Activated CD4-positive, alpha-beta memory T cell treated with anti-CD3 and anti-CD28 coated beads for 36 hours (primary cell): Measurements from ENCODE around the gene HOXB7. TPM values are rescaled to one million over a fixed set of nuclear protein-coding genes. Genes with fewer than 3 reads are reported as not detected.
A peak's percentile ranks its signal among the peaks of the same experiment; 100 is the strongest.

Experiments used
- CTCF ChIA-PET: fragments of 350-600 bp; sonication (Branson Sonifier 250); formaldehyde crosslinking; loops from one replicate; lab custom pipeline; 2021; ENCODE audit warnings: antibody characterized with exemption, inconsistent platforms; lab: Charles Lee
- POLR2A ChIA-PET: fragments of 350-600 bp; sonication (Branson Sonifier 250); formaldehyde crosslinking; loops from one replicate; lab custom pipeline; 2021; ENCODE audit warnings: antibody characterized with exemption; lab: Charles Lee
- DNase-seq: peaks from one replicate; pipeline ENCODE4 v3.0.0-alpha.2; 2020
- H3K27ac Mint-ChIP-seq: one replicate; pipeline ENCODE4 v1.8.0; 2021; ENCODE audit warnings: mixed read lengths
- H3K27me3 Mint-ChIP-seq: one replicate; pipeline ENCODE4 v1.8.0; 2021; ENCODE audit warnings: mixed read lengths
- H3K36me3 Mint-ChIP-seq: one replicate; pipeline ENCODE4 v1.8.0; 2021; ENCODE audit warnings: mixed read lengths
- H3K4me1 Mint-ChIP-seq: one replicate; pipeline ENCODE4 v1.8.0; 2021; ENCODE audit warnings: low read depth, mixed read lengths
- H3K4me3 Mint-ChIP-seq: one replicate; pipeline ENCODE4 v1.8.0; 2021; ENCODE audit warnings: mild to moderate bottlenecking, mixed read lengths
- H3K9me3 Mint-ChIP-seq: one replicate; pipeline ENCODE4 v1.8.0; 2021; ENCODE audit warnings: mixed read lengths
- intact Hi-C: fragments of 100-400 bp; cut with micrococcal nuclease; formaldehyde crosslinking; loops from one replicate; pipeline ENCODE4 v1.15.1; 2023
- total RNA-seq, 2 experiments: library from RNA; stranded (reverse); gene quantifications; one replicate each; pipeline ENCODE4 v1.2.3, GENCODE V29; 2021

The HOXB7 gene
- total RNA-seq, 2 experiments from 2014 or later, result 0.36 to 0.44 TPM

DNA sequence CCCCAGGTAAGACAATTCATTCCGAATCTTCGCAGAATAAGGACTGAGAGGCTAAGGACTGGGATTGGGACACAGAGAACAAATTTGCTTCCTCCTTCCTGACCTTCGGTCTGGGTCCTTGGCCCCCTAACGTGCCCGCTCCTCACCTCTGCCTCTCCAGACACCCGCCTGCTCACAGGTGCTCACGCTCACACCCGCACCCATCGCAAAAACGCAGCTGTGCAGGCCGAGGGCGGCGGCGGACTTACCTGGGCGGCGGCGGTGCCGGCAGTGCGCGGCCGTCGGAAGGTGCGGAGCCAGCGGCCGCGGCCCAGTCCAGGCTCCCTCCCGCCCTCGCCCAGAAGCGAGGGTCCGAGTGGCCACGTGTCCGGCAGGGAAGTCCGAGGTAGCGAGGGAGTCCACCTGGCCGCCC lies 22.5 kb upstream of the HOXB7 start:
- no peak overlapping the region for H3K4me3 Mint-ChIP-seq
- CTCF ChIA-PET, result interaction anchor here (2.0 kb wide), 1 partner anchor 12 kb away, joined by 6 read pairs; no protein-coding TSS in a partner anchor
- H3K27ac Mint-ChIP-seq, result no peak overlapping the region
- no peak for DNase-seq
- POLR2A ChIA-PET, result no interaction called here
- H3K9me3 Mint-ChIP-seq, result no peaks in the 10 kb centered on the region
- intact Hi-C loops, result no loop called here
- no peaks in the 10 kb centered on the region for H3K36me3 Mint-ChIP-seq
- H3K27me3 Mint-ChIP-seq, result peaks cover 82% of the 10 kb centered on the region
- H3K4me1 Mint-ChIP-seq, result peaks cover 3% of the 10 kb centered on the region

DNA sequence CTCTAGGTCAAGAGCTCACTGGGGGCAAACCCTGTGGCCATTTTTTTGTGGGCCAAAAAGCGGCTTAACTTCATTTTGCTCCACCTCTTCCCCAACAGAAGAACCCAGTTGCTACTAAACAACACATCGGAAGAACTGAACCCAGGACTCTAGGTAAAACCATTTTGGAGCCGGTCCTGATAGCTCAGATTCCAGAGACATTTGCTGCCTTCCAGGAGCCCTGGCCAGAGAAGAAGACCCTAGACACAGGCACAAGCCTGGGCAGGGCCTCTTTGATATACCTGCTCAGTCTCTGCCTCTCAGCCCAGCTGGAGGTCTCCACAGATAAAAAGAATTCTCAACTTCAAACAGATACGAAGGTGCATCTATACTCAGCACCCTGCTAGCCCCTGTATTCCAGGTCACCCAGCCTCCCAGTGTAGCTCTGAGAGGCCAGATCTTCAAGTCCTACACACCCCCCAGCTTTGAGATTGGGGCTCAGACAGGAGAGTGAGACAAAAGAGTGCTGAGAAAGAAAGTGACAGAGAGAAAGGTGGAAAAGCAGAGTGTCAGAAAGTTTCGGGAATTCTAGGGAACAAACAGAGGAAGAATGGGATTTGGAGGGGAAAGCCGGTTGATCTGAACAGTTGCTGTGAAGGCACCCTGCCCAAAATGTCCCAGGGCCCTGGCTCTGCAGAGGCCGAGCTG lies 21.9 kb upstream of the HOXB7 start:
- Mint-ChIP-seq H3K36me3 (no peaks in the 10 kb centered on the region), H3K4me1 (peaks cover 3% of the 10 kb centered on the region), H3K27ac (no peak overlapping the region), H3K9me3 (no peaks in the 10 kb centered on the region), H3K27me3 (peaks cover 82% of the 10 kb centered on the region), H3K4me3 (peak overlapping the region; percentile 7)
- ChIA-PET POLR2A (no interaction called here), CTCF (interaction anchor here (0.8 to 2.0 kb wide), 6 partner anchors 12 to 367 kb away, joined by 3 to 6 read pairs (median 4); no protein-coding TSS in a partner anchor)
- DNase-seq, result no peak
- intact Hi-C loops, result no loop called here

DNA sequence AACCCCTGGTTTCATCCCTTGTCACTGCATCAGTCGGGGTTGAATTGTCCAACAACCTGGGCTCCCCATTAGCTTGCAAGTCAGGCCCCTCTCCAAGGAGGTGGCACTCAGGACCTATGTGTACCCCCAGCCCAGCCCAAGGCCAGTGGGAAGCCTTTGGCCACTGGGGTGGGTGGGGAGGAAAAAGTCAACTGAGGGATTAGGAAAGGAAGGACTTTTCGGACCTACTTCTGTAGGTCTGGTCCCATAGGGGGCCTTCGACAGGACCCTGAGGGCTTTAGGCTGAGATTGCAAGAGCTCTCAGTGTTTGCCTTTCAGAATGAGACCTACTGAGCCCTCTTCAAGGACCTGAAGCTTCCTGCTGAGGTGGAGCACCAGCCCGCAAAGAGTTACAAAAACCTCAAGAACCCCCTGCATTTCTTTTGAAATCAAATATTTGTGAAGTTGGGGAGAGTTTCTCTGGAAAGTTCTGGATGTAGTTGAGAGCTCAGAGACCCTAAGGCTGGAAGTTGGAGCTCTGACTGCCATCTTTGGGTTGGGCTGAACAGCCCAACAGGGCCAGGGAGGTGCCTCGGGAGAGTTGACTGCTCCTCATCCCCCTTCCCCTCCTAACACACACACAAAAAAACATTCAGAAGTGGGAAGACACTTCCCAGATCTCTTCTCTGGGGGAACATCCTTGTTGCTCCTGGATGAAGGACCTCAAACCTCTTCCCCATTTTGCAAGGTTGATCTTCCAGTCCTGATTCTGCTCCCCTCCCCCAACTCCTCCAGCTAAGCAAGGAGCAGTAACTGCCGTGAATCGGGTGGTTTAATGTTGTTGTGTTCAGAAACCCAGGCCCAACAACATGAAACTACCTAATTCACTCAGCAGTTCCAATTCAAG lies 21.1 kb upstream of the HOXB7 start:
- no peaks in the 10 kb centered on the region for H3K9me3 Mint-ChIP-seq
- no peaks in the 10 kb centered on the region for H3K36me3 Mint-ChIP-seq
- intact Hi-C loops, result no loop called here
- H3K4me1 Mint-ChIP-seq, result peaks cover 5% of the 10 kb centered on the region
- no peak overlapping the region for H3K4me3 Mint-ChIP-seq
- DNase-seq, result no peak
- peaks cover 82% of the 10 kb centered on the region for H3K27me3 Mint-ChIP-seq
- H3K27ac Mint-ChIP-seq, result no peak overlapping the region
- ChIA-PET POLR2A (no interaction called here), CTCF (interaction anchor here (0.8 to 2.0 kb wide), 6 partner anchors 11 to 366 kb away, joined by 3 to 6 read pairs (median 4); no protein-coding TSS in a partner anchor)

DNA sequence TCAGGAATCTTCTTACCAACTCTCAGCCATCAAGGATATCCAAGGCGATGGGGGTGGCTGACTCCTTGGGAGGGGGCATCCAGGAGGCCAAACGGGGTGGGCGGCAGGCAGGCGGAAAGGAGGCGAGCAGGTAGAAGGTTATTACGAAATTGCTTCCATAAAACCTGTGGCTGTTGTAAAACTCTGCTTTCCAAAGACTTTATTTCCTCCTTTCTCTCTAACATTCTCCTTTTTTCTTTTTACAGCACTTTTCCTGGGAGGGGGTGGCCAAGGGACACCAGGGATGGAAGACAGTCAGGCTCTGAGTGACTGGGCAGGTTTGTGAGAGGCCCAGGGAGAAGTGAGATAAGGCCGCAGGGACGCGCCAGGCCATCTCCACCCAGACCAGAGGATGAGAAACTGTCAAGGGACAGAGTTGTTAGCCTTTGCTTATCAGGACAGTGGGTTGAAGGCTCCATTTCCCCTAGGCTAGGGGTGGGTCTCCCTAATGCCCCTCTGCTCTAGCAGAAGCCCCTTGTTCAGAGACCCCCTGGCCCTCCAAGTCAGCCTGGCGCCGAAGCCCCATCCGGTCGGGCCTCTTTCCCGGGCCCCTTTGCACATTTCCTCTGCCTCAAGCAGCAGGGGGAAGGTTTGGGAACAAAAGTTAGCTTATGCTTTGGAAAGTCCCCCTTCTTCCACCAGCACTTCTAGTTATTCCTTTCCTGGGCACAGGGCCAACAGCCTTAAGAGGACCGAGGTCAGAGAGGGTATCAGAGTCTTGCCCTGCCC lies 20.3 kb upstream of the HOXB7 start:
- H3K9me3 Mint-ChIP-seq, result no peaks in the 10 kb centered on the region
- no peak overlapping the region for H3K4me3 Mint-ChIP-seq
- intact Hi-C loops, result no loop called here
- DNase-seq, result no peak
- no peaks in the 10 kb centered on the region for H3K36me3 Mint-ChIP-seq
- H3K27me3 Mint-ChIP-seq, result peaks cover 81% of the 10 kb centered on the region
- peaks cover 9% of the 10 kb centered on the region for H3K4me1 Mint-ChIP-seq
- POLR2A ChIA-PET, result no interaction called here
- CTCF ChIA-PET, result interaction anchor here (2.0 kb wide), 2 partner anchors 10 to 12 kb away, joined by 6 read pairs; no protein-coding TSS in a partner anchor
- no peak overlapping the region for H3K27ac Mint-ChIP-seq

DNA sequence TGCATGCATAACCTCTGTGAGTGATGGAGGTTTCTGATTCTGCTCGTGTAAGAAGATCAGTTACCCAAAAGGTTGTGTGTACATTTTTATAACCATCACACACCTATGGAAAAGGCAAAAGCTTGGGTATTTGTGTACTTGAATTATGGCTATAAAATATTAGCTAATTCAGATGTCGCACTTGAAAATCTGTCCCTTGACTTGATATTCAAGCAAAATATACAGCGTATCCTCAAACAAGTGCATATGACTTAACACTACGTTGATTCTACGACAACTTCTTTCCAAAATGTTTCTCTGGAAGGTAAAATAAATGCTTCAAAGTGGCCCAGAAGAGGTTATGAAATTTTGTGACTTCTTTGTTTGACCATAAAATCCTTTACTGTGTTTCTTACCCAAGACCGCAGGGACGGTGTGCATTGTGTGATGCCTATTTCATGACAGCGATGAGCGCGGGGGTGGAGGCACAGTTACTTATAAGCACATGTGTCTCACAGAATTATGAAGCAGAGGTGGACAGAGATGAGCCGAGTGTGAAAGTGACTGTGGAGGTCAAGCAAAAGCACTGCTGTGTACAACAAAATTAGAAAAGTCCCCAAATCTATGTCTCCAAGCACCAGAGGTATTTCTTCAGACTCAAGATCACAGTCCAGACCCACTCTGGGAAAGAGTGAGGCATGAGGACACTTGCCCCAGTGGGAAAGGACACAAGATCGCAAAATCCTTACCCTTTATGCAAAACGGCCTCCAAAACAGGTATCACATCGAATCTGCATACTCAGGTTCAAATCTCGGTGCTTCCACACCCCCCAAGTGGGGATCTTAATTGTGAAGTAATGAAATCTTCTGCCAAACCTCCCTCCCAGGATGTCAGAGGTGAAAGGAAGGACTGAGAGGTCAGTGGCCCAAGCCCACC lies 19.4 kb upstream of the HOXB7 start:
- intact Hi-C loops, result no loop called here
- Mint-ChIP-seq H3K4me3 (no peak overlapping the region), H3K36me3 (no peaks in the 10 kb centered on the region), H3K27me3 (peaks cover 76% of the 10 kb centered on the region), H3K4me1 (peaks cover 11% of the 10 kb centered on the region), H3K9me3 (no peaks in the 10 kb centered on the region), H3K27ac (no peak overlapping the region)
- ChIA-PET POLR2A (no interaction called here), CTCF (interaction anchor here (0.8 to 2.1 kb wide), 3 partner anchors 10 to 322 kb away, joined by 4 to 10 read pairs (median 4); no protein-coding TSS in a partner anchor)
- DNase-seq, result no peak

DNA sequence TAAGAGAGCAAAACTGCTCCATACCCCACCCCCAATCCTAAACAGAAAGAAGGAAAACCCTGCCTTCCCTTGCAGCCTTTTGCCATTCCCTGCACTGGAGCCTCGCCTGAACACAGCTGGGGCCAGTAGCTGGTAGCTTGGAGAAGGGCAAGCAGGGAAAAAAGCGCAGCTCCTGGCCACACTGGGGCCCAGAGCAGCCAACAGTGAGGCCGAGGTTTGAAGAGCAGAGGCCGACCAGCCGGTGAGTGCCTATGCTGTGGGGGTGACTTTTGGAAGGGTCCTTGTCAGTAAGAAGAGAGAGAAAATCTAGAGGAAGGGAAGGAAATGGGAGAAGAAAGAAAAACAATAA lies 18.6 kb upstream of the HOXB7 start:
- Mint-ChIP-seq H3K9me3 (no peaks in the 10 kb centered on the region), H3K27me3 (peaks cover 71% of the 10 kb centered on the region), H3K27ac (no peak overlapping the region), H3K4me1 (peaks cover 11% of the 10 kb centered on the region), H3K4me3 (no peak overlapping the region), H3K36me3 (no peaks in the 10 kb centered on the region)
- no peak for DNase-seq
- CTCF ChIA-PET, result interaction anchor here (0.8 to 2.1 kb wide), 4 partner anchors 11 to 321 kb away, joined by 4 to 10 read pairs (median 5); no protein-coding TSS in a partner anchor
- POLR2A ChIA-PET, result no interaction called here
- intact Hi-C loops, result no loop called here

DNA sequence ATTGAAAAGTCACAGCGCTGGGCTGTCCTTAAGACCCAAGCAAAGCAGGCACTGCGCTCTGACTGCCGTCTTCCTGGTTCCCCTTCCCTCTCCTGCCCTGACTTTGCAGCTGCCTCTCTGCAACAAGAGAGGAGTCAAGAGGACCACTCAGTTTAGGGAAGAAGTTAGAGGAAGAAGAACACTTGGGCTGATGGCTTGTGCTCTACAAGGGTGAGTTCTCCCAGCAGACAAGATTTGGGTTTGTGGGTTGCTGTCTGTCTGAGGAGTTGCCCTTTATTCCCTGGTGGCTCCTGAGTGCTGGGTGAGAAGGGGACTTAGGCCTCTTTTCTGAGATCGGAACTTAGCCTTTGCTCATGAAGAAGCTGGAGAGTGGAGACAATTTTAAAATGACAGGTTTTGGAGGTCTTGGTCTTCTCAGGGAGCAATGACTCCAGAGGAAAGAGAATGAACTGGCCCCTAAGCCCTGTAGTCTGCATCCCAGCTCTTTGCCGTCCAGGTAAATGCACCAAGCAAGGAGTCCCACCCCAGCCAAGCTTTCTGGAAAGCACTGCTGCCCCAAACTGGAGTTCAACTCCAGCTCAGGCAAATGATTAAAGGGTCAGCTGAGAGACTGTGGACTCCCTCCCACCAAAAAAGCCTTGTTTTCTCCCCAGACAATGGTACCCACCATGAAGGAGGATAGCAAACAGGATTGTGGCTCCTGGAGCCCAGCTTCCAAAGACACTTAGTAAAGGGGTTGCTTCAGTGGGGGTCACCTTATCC lies 18.0 kb upstream of the HOXB7 start:
- ChIA-PET CTCF (interaction anchor here (0.8 to 4.5 kb wide), 5 partner anchors 7 to 320 kb away, joined by 4 to 50 read pairs (median 6); no protein-coding TSS in a partner anchor), POLR2A (no interaction called here)
- Mint-ChIP-seq H3K9me3 (no peaks in the 10 kb centered on the region), H3K27me3 (peaks cover 73% of the 10 kb centered on the region), H3K4me1 (peaks cover 11% of the 10 kb centered on the region), H3K36me3 (no peaks in the 10 kb centered on the region), H3K27ac (no peak overlapping the region), H3K4me3 (no peak overlapping the region)
- intact Hi-C loops, result no loop called here
- no peak for DNase-seq

DNA sequence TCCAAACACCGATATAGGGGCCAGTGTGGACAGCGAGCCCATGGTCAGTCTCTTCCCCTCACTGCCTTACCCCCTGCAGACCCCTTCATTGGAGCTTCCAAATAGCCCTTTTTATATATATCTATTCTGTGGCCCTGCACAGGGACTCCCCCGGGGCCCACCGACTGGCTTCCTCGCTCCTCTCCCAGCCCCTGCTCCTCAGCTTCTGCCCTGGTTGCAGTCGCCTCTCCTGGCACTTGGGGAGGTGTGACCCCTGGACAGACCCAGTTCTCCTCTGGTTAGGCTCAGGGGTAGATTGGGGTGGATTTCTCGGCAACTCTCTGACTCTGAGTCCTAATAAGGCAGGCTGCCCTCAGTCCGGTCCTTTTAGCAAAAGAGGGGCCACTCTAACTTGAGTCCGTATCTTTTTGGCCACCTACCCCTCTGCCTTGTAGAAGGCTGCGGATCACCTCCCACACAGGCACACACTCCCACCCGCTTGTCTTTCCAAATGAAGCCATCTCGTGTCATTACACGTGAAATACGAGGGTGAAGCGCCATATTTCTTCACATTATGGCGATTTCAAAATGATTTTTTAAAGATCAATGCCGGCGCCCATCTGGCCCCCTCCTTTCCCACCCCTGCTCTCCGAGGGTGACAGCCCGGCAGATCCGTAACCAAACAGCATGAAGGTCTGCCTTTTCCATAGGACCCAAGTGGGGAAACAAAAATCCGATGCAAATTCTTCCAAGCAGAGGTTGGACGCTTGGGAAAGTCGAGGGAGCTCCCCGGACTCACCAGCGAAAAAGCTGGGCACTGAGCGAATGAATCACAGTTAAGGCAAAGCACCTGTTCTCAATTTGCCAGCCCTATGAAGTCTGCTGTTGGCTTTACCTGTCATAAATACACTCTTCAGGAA lies 17.1 kb upstream of the HOXB7 start:
- H3K27me3 Mint-ChIP-seq, result peaks cover 73% of the 10 kb centered on the region
- ChIA-PET POLR2A (no interaction called here), CTCF (interaction anchor here (1.1 to 4.5 kb wide), 3 partner anchors 8 to 9 kb away, joined by 5 to 50 read pairs (median 10); no protein-coding TSS in a partner anchor)
- no peaks in the 10 kb centered on the region for H3K9me3 Mint-ChIP-seq
- no peak for DNase-seq
- intact Hi-C loops, result no loop called here
- H3K36me3 Mint-ChIP-seq, result no peaks in the 10 kb centered on the region
- H3K4me1 Mint-ChIP-seq, result peaks cover 10% of the 10 kb centered on the region
- no peak overlapping the region for H3K27ac Mint-ChIP-seq
- H3K4me3 Mint-ChIP-seq, result no peak overlapping the region

DNA sequence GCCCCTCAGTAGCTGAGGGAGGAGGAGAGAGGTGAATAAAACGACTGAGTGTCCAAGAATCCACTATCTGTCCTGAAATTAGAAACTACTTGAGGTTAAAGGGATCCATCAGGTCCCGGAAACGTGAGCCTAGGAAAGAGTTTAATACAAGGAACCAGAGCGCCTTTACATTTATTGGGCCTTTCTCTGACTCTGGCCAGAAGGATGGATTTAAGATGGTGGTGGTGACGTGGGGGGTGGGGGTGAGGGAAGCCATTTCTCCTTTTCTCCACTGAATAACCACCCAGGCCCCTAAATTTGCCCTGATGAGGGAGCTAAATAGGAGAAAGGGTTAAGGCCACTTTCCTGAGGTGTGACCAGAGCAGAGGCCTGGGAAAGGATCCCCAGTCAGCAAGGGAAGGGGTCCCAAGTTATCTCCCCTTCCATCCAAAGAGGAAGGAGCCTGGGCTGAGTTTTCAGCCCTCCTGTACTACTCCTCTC lies 16.3 kb upstream of the HOXB7 start:
- Mint-ChIP-seq H3K36me3 (no peaks in the 10 kb centered on the region), H3K4me3 (peak overlapping the region; percentile 77), H3K27me3 (peaks cover 73% of the 10 kb centered on the region), H3K9me3 (no peaks in the 10 kb centered on the region), H3K4me1 (peaks cover 8% of the 10 kb centered on the region), H3K27ac (no peak overlapping the region)
- CTCF ChIA-PET, result interaction anchor here (1.1 to 4.5 kb wide), 5 partner anchors 8 to 519 kb away, joined by 3 to 50 read pairs (median 4); partner anchors contain the start of genes HOXB5 and SNX11
- no peak for DNase-seq
- POLR2A ChIA-PET, result interaction anchor here (1.8 to 2.4 kb wide), 2 partner anchors 14 to 96 kb away, joined by 6 to 13 read pairs; partner anchors contain the start of gene PRAC2
- intact Hi-C loops, result no loop called here
